Left forelimb (tissue), 1 donor: ENCODE data around the gene FXYD3.
"Not testable (repeated sequence)": the region's sequence is repeated elsewhere in the genome, so short reads cannot be mapped to it uniquely, and the experiment has no call there.

Experiments
- DNase-seq: peaks from one replicate; pipeline ENCODE4 v3.0.0-alpha.2; 2018; ENCODE audit warnings: low spot score

The FXYD3 gene

DNA sequence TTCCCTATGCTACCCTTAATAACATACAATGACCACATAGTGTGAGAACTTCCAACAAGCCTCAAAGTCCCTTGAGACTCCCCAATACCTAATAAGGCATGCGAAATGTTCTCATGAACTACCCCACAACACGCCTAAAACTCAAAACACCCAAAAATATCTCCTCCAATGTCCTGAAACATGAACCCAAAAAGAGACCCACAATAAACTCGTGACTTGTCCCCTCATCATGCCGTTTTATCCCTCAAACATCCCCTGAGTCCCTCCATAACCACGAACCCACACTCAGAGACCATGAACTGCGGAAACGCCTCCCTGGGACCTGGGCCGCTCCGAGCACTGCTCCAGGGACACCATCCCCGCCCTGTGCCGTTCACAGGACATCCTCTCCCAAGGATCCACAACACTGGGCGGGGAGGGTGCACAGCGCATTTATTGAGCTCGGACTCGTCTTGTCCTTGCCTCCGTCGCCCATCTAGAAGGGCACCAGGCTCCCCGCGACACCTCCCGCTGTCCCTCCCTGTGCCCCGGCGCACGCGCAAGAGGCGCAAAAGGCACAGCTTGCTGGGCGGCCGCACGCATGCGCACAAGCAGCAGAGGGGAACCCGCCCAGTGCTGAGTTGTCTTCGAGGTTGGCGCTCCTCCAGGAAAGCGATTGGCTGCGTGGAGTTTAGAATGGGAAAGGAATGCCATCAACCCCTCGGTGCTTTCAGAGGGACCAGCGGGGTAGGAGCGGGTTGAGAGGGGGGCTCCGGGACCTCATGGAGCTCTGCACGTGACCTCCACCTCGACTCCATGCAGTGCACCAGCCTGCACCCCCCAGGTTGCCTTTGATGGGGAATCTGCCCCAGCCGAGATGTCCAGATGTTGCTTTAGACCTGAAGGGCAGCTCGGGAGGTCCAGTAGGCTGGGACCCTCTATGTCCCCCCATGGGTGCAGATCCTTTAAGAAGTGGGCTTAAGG, 8.8 kb downstream of the FXYD3 start:
- peak; percentile 94 for DNase-seq

DNA sequence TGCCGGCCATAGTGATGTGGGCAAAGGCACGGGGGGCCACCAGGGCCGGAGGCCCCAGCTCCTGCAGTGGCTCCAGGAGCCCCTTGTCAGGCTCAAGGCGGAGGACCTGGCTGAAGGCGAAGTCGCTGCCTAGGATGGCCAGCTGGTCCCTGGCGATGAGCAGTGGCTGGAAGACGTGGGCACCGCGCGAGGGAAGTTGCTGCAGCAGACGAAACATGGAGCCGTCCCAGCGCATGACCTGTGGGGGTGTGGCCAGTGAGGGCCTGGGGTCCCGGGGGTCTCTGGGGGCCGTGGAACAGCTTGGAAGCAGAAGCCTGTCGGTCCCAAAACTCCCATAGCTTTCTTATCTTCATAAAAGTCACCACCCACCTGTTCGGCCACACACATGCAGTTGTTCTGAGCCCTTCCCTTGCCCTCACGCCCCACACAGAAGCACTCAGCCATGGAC, 9.7 kb downstream of the FXYD3 start:
- DNase-seq: no peak

DNA sequence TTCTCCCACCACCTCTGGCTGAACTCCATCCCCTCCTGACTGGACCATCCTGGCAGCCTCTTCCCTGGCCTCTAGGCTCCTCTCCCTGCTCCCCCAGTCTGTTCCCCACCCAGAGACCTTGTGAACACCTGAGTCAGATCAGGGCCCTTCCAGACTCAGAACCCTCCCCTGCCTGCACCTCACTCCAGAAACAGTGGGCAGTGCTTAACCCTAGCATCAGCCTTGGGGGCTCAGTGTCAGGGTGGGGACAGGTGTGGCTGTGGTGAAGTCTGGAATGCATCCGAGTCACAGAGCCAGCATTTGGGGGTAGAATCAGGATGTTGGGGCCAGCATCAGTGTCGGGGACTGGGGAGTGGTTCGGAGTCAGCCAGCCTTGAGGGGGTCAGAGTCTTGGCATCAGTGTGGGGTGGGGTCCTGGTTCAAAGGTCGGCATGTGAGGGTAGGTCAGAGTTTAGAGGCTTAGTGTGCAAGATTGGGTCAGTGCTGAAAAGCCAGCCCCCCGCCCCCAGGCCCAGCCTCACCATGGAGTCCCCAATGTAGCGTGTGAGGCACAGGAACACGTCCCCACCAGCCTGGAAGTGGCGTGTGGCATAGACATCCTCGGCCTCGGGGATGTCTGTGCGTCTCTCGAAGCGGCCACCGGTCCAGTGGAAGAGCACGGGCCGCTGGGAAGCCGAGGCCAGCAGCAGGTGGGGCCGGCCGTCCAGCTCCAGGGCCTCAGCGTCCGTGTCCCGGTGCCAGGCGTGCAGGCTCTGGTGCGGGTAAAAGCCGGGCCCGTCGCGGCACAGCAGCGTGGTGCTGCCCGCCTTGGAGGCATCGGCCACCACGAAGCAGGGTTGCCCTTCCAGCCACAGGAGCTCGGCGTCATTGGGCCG, 10.4 kb downstream of the FXYD3 start:
- DNase-seq: no peak

DNA sequence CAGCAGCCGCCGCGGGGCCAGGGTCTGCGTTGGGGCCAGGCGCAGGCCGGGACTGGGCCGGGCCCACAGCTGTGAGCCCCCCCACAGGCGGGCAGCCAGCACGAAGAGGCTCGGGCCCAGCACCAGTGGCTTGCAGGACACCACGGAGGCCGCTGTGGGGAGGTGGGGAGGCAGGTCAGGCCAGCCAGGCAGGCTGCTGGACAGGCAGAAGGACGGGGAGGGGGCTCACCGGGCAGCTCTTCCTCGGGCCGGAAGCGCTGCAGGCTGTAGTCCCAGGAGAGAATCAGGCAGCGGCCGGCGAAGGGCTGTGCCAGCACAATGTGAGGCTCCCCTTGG, 11.0 kb downstream of the FXYD3 start:
- DNase-seq: no peak

DNA sequence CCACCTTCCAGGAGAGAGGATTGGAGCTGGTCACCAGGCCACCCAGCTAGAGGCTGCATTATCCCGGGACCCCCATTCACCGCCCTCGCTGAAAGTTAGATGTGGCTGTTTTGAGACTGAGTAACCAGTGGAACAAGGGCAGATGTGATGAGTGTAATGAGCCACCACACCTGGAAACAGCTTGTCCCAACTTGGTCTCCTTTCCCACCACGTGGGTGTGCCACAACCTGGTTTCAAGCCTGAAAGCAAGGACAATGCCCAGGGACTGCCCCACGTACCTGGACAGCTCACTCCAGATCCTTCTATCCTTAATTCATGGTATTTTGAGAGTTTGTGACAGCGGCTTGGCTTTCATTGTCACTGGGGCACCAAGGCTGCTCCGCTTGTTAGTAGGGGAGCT, 12.2 kb downstream of the FXYD3 start:
- no peak for DNase-seq

DNA sequence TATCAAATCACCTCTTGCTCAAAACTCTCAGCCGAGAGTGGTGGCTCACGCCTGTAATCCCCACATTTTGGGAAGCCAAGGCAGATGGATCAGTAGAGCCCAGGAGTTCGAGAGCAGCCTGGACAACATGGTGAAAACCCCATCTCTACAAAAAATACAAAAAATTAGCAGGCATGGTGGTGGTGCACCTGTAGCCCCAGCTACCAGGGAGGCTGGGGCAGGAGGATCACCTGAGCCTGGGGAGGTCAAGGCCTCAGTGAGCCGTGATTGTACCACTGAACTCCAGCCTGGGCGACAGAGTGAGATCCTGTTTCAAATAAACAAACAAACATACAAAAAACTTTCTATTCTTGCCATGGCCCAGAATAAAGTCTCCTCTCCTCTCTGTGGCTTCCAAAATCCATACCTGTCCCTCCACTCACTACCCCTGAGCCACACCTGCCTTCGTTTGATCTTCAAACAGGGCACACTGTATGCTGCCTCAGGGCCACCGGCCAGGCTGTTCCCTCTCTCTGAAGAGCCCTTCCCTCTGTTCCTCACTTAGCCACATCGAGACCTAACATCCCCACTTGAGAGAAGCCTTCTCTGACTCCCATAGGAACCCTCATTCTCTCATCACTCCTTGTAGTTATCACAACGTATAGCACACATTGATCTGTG, 12.9 kb downstream of the FXYD3 start:
- DNase-seq: no peak

DNA sequence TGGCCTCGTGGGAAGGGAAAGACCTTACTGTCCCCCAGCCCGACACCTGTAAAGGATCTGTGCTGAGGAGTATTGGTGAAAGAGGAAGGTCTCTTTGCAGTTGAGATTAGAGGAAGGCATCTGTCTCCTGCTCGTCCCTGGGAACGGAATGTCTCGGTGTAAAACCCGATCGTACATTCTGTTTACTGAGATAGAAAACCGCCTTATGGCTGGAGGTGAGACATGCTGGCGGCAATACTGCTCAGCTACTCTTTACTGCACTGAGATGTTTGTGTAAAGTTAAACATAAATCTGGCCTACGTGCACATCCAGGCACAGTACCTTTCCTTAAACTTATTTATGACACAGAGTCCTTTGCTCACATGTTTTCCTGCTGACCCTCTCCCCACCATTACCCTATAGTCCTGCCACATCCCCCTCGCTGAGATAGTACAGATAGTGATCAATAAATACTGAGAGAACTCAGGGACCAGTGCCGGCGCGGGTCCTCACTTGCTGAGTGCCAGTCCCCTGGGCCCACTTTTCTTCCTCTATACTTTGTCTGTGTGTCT, 14.2 kb downstream of the FXYD3 start:
- not testable (repeated sequence) for DNase-seq

DNA sequence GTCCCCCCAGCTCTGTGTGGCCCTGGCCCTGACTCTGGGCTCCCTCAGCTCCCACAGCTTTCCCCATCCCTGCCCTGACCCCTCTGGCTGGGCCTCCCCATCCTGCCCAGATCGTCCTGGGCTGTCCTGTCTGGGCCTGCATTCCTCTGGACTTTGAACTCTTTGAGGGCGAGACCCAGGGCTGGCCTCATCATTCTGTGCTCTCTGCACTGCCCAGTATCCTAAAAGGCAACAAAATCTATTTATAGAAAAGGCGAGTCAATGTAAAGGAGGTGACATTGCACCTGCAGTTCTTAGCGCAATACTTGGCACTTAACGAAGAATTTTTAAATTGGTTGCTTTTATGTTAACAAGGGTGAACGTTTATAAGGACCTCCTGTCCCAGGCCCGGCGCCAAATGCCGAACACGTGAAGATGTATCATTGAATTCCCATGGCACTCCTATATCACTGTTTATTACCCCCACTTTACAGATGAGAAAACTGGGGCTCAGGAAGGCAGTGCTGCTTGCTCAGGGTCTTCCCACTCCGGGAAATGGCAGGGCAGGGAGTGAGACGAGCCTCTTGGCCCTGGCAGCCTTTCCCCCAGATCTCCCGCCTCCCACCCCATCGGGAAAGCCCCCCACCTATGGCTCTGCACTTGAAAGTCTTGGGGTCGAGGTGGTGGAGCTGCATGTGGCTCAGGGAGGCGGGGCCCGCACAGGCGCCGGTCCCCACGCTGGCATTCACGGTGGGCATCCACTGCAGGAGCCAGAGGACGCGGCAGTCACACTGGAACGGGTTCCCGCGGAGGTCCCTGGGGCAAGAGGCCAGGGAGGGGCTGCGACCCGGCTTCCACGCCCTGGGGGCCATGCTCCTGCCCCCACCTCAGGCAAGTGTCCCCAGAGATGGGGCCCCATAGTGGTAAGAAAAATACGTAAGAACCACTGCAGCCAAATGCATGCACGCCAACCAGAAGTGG, 15.4 kb downstream of the FXYD3 start:
- DNase-seq: no peak

DNA sequence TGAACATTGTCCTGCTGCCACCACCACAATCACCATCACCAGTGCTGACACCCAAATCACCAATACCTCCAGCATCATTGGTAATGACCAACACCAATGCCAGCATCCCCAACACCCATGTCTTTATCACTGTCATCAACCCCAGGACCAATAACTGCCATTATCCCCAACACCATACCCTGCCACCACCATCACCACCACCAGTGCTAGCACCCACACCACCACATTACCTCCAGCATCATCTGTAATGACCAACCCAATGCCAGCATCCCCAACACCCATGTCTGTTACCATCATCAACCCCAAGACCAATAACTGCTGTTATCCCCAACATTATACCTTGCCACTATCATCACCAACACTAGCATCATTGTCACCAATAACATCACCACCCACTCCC, 16.6 kb downstream of the FXYD3 start:
- DNase-seq: no peak

DNA sequence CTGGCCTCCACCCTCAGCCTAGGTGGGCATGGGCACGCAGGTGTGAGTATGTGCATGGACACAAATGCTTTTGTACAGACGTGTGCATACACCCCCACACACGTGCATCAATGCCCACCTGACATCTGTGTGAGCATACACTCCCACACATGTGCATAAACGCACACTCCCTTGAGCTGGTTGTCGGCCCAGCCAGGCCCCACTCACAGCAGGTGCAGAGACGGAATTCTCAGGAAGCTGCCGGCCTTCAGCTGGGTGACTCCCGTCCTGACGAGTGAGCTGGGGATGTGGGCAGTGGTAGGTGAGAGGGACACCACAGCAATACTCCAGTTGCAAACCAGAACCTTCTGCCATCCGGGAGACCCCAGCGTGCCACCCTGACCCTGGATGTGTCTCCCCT, 18.2 kb downstream of the FXYD3 start:
- DNase-seq: no peak

DNA sequence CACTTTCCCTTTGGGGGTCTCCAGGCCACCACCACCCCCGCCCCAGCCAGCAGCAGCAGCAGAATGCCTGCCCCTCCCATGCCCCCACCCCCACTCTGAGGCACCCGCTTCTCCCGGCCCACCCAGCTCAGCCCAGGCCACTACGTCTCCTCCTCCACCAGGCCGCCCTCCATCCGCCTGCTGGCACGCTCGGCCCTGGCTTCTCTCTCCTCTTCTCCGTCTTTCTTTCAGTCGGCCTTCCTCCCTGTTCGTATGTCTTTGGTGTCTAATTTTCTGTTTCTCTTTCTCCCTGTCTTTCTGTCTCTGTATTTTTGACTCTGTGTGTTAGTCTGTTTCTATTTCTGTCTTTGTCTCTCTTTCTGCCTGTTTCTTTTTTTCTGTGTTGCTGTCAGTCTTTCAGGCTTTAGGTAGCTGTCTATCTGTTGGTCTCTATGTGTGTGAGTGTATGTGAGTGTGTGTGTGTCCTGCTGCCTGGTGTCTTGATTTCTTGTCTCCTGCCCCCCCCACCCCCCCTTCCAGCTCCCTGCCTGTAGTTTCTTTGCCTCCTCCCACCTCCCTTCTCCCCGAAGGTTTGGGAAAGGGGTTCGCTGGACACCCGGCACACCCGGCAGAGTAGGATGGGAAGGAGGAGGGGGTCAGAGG, 19.1 kb downstream of the FXYD3 start, which contains the start of gene LGI4:
TSS of gene LGI4 (minus strand) at position 459 of the 642 bp plus-strand sequence. CDS start at position 80, 379 bp downstream.
- DNase-seq: no peak

DNA sequence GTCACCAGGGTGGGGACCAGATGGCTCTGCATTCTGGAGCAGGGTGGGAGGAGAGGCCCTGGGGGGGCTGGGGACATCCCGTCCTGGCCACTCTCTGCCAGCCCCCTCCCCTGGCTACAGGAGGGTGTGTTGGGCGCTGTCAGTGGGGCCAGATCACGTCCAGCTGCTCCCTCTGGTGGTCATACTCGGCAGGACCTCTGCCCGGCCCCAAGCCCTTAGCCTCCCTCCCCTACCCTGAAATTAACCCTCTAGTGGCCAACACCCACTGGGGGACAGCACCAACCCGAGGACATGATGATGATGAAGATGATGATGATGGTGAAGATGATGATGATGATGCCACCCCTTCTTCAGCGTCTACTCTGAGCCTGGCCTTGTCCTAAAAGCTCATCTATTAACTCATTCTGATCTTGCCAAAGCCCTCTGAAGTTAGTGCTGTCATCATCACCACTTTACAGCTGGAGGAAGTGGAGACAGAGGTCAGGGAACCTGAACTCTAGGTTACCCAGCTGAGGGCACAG, 19.8 kb downstream of the FXYD3 start:
- DNase-seq: peak; percentile 86

DNA sequence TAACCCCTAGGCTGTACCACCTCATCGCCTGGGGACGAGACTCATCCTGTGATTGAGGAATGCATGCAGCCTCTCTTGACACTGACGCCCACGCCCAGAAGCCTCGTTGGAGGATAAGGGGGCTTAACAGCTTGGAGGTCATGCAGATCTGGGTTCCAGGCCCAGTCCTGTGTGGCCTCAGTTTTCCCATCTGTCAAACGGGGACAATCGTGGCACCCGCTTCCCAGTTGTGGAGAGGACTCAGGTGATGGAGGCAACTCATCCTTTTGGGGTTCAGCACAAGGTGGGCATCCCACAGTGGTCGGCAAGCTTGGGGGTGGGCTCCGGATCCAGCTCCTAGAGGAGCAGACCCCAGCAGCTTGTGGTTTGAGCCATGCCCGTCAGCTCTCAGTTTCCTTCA, 20.6 kb downstream of the FXYD3 start:
- DNase-seq: no peak

DNA sequence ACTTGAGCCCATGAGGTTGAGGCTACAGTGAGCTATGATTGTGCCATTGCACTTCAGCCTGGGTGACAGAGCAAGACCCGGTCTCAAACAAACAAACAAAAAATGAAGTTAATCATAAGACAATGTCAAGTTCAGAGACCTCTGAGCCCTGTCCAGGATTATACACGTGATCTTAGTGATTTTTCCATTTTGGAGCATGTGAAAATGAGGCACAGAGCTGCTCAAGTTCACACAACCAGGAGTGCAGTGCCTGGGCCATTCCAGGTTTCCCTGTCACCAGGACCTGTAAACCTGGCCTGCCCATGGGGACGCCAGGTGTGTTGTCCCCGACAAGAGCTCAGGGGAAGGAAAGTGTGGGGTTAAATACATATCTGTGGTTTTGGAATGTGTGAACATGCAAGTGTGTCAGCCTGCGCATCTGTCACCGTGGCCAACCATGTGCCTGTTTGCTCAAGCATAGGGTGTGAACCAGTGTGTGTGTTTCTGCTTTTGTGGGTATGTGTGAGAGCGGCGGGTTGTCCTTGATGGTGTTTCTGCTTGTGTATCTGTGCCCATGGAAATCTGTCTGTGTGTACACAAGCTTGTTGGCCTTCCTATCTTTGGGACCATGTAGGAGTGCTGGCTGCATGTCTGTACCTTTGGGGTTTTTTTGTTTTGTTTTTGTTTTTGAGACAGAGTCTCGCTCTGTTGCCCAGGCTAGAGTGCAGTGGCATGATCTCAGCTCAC, 21.5 kb downstream of the FXYD3 start:
- no peak for DNase-seq

DNA sequence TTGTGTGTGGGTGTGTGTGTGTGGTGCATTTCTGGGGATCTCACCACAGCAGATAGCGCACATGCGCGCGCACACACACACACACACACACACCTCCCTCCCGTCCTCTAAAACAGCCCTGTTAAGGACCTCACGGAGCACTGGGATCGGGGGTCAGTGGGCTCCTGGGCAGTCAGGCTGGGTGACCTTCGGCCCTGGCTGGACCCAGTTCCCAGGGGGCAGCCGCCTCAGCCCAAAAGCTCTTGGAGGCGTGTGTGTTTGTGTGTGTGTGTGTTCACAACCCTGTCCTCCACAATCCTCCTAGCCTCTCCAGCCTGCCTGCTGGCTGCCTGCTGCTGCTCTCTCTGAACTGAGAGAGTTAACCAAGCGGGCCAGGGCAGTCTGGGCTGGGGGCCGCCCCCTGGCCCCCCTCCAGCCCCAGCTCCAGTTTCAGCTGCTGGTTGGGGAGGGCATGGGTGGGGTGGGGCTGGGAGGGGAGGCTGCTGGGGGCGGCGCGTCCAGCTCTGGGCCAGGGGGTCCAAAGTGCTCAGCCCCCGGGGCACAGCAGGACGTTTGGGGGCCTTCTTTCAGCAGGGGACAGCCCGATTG, 22.8 kb downstream of the FXYD3 start, which contains the start of gene FXYD1:
TSS of gene FXYD1 (plus strand) at position 520 of the 588 bp plus-strand sequence. CDS start 1,256 bp downstream, outside the sequence.
- peak; percentile 89 for DNase-seq

DNA sequence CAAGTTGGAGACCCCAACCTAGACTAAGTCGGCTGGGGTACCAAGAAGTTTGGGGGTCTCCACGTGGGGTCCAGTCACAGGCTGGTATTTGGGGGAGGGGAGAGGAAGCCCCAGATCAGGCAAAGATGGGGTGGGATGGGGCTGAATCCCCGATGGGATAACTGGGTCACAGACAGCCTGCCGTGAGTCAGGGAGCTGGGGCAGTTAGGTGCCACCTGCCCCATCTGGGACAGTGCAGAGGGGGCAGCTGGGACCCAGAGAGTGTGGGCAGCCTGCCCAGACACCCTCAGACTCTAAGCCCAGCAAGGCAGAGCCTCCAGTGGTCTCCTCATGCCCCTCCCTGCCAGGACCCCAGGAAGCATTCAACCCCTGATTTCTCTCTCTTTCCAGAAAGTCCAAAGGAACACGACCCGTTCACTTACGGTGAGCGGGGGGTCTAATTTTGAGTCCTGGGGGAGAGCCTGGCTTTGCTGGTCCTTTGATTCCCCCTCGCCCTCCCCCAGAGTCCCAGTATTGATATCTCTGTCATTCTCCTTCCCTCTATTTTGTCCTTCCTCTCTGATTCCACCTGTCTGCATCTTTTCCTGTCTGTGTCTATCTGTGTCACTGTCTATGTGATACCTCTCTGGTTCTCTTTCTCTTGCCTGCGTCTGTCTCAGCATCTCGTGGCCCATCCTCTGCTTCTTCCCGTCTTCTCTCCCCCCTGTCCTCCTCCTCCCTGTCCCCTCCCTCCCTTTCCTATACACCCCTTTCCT, 24.8 kb downstream of the FXYD3 start:
- no peak for DNase-seq

DNA sequence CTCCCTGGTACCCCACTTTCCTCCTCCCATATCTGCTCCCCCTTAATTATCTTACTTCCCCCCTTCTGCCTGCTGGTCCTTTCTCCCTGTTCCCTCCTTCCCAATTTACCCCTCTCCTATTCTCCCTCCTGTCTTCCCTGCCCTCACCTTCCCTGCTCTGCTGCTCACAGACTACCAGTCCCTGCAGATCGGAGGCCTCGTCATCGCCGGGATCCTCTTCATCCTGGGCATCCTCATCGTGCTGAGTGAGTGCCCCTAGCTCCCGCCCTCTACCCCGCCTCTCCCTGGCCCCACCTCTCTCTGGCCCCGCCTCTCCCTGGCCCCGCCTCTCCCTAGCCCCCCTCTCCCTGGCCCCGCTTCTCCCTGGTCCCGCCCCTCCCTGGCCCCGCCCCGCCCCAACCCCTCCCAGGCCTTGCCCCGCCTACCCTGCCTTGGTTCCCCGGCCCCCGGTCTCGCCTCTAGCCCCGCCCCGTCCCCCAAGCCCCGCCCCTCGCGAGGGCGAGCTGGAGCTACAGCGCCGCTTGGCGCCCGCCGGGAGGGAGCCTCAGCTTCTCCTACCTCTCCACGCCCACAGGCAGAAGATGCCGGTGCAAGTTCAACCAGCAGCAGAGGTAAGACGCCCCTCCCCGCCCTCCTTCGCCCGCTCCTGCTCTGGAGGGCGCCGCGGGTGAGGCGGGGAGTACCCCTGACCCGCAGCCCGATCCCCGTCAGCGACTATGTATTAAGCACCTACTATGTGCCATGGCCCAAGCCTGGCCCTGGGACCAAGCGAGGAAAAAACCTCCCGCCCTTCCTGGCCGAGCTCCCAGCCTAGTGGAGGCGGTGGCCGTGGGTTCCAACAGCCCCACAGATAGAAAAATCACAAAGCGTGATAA, 25.6 kb downstream of the FXYD3 start:
- DNase-seq: peak; percentile 91
